Dedifferentiated amniotic fluid mesenchymal stem cell (primary cell): ENCODE results near the gene PTGER4.

Source experiments
- DNase-seq: peaks from one replicate; pipeline ENCODE4 v3.0.0-alpha.2; 2016; ENCODE audit errors: extremely low spot score

Gene PTGER4

GRCh38 chr5:40669606-40670390 lies 9.9 kb upstream of the PTGER4 start:
- DNase-seq = no peak

DNA sequence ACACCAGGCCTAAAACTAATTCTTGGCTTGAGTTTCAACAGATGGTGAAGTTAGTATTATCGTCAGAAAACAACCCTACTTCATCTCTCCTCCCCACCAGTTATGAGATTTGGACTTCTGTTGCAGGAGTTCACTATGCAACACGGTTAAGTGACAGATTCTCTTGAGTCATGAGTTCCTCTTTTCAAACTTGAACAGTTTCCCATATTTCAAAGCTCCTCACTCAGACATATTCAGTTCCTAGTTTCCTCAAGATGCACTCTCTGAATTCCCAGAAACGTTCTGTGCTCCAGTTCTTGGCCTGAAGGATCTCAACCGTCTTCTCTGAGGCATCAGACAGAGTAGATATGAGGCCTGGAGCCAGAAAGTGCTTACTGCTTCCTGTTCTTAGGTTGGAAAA lies 7.3 kb upstream of the PTGER4 start:
- DNase-seq = no peak

DNA sequence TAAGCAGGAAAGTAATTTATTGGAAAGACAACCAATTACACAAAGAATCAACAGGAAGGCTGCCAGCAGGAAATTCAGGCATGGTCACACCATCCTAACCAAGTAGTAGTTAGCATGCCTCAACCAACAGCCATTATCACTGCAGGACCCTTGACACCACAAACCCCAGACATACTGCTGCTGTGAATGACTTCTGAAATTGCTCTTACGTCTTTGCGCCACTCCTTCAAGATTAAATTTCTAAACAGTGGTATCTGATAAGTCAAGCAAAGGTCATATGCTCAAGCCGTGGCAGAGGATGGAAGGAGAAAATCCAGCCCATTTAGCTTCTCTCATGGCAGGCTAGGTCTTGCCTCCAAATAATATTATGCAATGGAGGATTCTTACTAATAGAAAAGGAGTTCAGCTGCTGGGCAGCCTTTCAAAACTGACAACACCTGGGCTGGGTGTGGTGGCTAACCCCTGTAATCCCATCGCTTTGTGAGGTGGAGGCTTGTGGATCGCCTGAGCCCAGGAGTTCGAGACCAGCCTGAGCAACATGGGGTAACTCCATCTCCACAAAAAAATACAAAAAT lies 5.0 kb upstream of the PTGER4 start:
- DNase-seq = no peak

GRCh38 chr5:40675396-40676133 lies 4.2 kb upstream of the PTGER4 start:
- no peak for DNase-seq

DNA sequence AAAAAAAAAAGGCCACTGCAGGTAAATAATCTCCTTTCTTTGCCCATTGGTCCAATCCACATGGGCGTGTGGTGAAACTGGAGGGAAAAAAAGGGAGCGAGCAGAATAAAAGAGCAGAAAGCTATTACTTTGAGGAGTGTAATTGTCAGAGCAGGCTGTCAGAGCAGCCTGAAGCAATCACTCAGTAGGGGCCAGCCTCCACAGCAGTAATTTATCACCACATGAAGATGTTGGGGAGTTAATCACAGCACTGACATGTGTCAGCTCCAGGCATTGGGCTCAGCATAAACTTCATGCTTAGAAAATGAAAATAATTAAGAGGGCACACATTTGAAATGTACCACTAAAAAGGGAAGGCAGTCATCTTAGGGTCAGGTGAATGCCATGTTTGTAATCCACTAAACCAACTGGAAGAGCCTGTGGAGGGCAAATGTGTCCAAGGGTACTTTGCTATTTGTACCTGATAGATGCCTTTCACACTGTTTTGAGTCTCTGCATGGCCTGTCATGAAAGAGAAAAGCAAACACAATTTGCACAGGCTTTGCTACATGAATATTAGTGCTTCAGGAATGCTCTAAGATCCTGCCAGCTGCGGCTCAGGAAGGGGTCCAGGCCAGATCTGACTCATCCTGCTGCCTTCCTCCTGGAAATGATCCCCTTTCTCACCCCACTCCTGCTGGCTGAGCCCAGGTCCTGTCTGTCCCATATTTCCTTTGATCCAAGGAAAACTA lies 2.9 kb upstream of the PTGER4 start:
- DNase-seq = peak; percentile 48

DNA sequence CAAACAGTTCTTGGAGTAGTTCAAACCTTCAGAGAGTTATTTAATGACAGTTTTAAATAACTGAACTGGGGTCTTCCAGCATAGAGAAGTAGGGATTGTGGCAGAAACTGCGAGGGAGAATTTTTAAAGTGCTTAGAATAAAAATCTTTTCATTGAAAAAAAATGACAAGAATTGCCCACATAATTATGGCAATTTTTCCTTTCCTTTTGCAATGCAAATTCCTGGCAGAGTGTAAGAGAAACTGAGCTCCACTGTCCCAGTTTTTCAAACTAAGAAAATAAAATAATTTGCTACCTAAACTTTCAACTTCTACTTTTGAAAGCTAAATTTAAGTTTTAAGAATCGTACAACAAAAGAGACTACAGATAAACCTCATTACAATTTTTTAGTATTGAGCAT lies 2.3 kb upstream of the PTGER4 start:
- DNase-seq = peak; percentile 47

DNA sequence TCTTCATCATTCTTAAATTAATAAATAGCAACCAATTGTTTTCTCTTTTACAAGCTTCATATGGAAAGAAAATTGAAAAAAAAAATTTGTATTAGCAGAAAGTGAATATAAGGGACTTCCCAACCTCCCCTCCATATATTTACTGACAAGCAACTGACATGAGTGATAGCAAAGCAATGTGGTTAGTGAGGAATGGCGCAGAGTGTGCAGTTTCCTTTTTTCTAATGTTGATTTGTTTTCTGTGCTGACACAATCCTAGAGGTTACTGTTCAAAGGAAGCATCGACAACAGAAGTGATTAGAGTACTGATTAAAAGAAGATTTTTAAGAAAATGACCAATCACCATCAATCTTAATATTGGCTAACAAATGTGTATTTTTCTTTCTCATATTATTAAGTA lies 1.7 kb upstream of the PTGER4 start:
- DNase-seq = no peak

GRCh38 chr5:40678460-40679147 lies 1.1 kb upstream of the PTGER4 start:
- no peak for DNase-seq

GRCh38 chr5:40679148-40679912 lies 385 bp upstream of the PTGER4 start:
- DNase-seq = peak; percentile 81

DNA sequence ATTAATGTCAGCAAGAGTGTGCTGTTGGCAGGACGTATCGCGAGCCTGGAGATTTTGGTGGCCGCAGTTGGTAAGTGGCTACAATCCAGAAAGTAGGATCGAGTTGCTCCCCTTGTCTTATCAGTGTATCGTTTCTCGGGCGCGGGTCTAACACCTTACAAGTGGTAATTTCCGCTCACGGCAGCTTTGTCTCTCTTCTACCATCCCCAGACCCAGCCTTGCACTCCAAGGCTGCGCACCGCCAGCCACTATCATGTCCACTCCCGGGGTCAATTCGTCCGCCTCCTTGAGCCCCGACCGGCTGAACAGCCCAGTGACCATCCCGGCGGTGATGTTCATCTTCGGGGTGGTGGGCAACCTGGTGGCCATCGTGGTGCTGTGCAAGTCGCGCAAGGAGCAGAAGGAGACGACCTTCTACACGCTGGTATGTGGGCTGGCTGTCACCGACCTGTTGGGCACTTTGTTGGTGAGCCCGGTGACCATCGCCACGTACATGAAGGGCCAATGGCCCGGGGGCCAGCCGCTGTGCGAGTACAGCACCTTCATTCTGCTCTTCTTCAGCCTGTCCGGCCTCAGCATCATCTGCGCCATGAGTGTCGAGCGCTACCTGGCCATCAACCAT lies 1.1 kb downstream of the PTGER4 start:
- DNase-seq = no peak

- no peak for DNase-seq
Measured at GRCh38 chr5:40681363-40682153, 1.8 kb downstream of the PTGER4 start.

GRCh38 chr5:40682154-40683017 lies 2.7 kb downstream of the PTGER4 start:
- no peak for DNase-seq

- no peak for DNase-seq
Measured at GRCh38 chr5:40683305-40683704, 3.6 kb downstream of the PTGER4 start.

DNA sequence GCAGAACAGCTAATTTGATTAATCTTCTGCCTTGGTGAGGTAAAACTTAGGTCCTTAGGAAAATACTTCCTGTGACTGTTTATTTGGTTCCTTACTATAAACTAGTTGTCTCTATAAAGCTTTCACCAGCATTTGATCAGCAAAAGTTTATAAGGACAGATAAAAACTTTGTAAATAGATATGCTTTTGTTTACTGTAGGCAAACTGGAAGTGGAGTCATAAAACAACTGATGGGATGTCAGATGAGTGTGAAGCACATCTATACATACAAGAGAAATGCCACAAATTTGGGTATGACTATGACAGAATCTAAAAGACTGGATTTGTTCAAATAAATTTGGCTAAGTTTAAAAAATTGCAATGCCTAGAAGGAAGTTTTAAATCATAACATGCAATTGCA lies 5.5 kb downstream of the PTGER4 start:
- no peak for DNase-seq

DNA sequence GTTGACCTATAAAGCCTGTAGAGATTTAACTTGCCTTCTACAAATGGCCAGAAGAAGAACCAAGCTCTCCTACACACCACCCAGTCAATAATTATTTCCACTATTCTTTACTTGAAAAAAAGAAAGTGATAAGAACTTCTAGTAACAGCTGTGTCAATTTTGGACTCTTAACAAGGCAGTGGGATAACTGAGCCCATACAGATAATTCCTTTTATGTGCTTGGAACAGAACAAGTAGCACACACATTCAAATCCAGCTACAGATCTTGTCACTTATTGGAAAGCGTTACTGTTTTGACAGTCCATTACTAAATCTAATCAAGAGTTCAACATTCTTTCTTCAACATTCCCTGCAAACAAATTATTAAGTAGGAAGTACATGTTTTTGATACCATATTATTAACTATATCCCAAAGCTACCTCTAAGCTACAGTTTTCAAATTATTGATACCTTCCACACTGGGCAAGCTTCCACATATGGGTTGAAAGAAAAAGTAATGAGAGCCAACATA lies 6.3 kb downstream of the PTGER4 start:
- DNase-seq = no peak

DNA sequence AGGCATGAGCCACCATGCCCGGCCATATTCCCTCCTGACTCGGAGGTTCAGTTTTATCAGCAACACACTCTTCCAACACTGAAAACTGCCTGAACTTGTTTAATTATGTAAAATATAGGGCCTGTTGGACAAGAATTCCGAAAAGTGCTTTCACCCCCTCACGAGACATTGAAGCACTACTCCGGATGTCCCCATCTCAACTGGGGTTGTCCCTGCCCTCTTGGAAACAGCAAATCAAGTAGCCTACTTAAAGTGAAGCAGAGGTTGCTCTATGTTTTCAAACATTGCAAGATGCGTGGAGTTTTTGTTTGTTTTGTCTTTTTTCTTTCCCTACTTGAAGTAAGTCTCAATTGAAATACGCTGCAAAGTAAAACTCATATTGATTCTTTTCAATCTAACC lies 7.6 kb downstream of the PTGER4 start:
- no peak for DNase-seq

- DNase-seq = peak; percentile 89
Measured at GRCh38 chr5:40688127-40688761, 8.5 kb downstream of the PTGER4 start.

- DNase-seq = no peak
Measured at GRCh38 chr5:40688996-40689395, 9.3 kb downstream of the PTGER4 start.
